Activated T-helper 1 cell treated with anti-CD3 and anti-CD28 coated beads, Interleukin-12 subunit alpha, Interleukin-12 subunit beta, Interleukin-2, Interleukin-4 antibody, amounts not matched to agents 30 ng/mL and 10 ng/mL and 1 ng/mL, durations not matched to agents 14 hours and 24 hours and 36 hours (primary cell): ENCODE results near the gene DAAM2. TPM values are rescaled to one million over a fixed set of nuclear protein-coding genes. Genes with fewer than 3 reads are reported as not detected.

Experiments
- DNase-seq: peaks from one replicate; pipeline ENCODE4 v3.0.0; 2021; ENCODE audit warnings: low spot score
- H3K27ac Mint-ChIP-seq: one replicate; pipeline ENCODE4 v1.8.0; 2021; ENCODE audit warnings: mild to moderate bottlenecking, mixed read lengths
- H3K27me3 Mint-ChIP-seq: one replicate; pipeline ENCODE4 v1.8.0; 2022; ENCODE audit warnings: mild to moderate bottlenecking, moderate library complexity, mixed read lengths; ENCODE audit not compliant: insufficient read depth
- H3K36me3 Mint-ChIP-seq: one replicate; pipeline ENCODE4 v1.8.0; 2021; ENCODE audit warnings: low read depth, mixed read lengths
- H3K4me1 Mint-ChIP-seq: one replicate; pipeline ENCODE4 v1.8.0; 2021; ENCODE audit warnings: low read depth, mixed read lengths
- H3K4me3 Mint-ChIP-seq: one replicate; pipeline ENCODE4 v1.8.0; 2021; ENCODE audit warnings: mild to moderate bottlenecking, moderate library complexity, mixed read lengths
- H3K9me3 Mint-ChIP-seq: one replicate; pipeline ENCODE4 v1.8.0; 2021; ENCODE audit warnings: mixed read lengths
- intact Hi-C: fragments of 100-400 bp; cut with micrococcal nuclease; formaldehyde crosslinking; loops from one replicate; pipeline ENCODE4 v1.15.1; 2024
- total RNA-seq: library from RNA; stranded (reverse); gene quantifications from 2 replicates; pipeline ENCODE4 v1.2.3, GENCODE V29; 2022

DAAM2 gene
- total RNA-seq, 1 donor from 2014 or later, result not detected

DNA sequence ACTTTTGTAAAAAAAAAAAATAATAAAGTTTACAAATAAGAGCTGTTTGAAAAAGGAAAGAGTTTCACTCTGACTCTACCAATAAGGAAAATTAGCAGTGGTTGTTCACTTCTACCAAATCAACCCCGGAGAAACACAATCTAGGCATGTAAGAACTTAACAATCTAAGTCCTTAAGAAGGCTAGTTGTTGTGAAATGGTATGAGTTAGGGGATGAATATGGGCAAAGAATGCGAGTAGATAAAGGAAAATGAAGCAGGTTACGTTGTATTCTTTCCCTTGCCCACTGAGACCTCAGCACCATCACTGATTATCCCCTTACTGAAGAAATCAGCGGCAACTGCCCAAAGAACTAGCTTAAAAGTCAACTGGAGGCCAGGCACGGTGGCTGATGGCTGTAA lies 126.7 kb downstream of the DAAM2 start:
- intact Hi-C loops, result no loop called here
- Mint-ChIP-seq H3K27ac (no peak overlapping the region), H3K4me1 (no peaks in the 10 kb centered on the region), H3K27me3 (peaks cover 3% of the 10 kb centered on the region), H3K9me3 (no peaks in the 10 kb centered on the region), H3K4me3 (no peak overlapping the region), H3K36me3 (no peaks in the 10 kb centered on the region)
- DNase-seq, result no peak

DNA sequence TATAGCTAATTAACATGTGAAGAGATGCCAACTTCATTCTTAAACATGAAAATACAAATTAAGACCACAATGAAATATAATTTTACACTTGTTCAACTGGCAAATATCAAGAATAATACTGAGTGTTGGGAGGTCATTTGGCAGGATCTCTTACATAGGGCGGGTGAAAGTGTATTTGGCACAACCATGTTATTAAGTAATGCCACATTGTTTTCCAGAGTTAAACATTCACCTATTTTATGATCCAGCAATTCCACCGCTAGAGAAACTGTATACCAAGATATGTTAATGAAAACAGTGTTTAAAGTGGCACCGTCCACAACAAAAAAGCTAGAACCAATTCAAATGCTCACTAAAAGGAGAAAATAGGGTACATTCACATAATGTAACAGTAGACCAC lies 128.0 kb downstream of the DAAM2 start:
- H3K4me3 Mint-ChIP-seq, result no peak overlapping the region
- H3K9me3 Mint-ChIP-seq, result no peaks in the 10 kb centered on the region
- intact Hi-C loops, result no loop called here
- no peaks in the 10 kb centered on the region for H3K4me1 Mint-ChIP-seq
- DNase-seq, result no peak
- peaks cover 3% of the 10 kb centered on the region for H3K27me3 Mint-ChIP-seq
- no peak overlapping the region for H3K27ac Mint-ChIP-seq
- no peaks in the 10 kb centered on the region for H3K36me3 Mint-ChIP-seq

DNA sequence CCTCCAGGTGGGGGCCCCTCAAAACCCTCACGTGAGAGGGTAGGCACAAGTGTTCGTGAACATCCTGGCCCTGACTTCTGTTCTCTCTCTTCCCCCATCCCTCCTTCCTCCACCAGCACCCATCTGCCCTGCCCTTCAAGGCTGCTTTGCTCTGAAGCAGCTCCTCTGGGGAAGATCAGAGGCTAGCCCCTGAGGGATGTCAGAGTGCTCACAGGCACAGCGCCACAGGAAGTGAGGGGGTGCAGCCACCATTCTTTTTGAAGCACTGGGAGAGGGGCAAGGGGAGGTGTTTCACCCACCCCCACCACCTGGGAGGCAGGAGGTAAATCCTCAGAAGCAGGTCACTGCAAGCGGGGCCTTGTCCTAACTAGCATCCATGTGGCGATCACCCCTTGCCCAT lies 130.6 kb downstream of the DAAM2 start:
- peaks cover 5% of the 10 kb centered on the region for H3K9me3 Mint-ChIP-seq
- H3K4me1 Mint-ChIP-seq, result no peaks in the 10 kb centered on the region
- no peak overlapping the region for H3K27ac Mint-ChIP-seq
- H3K4me3 Mint-ChIP-seq, result no peak overlapping the region
- DNase-seq, result no peak
- H3K36me3 Mint-ChIP-seq, result no peaks in the 10 kb centered on the region
- intact Hi-C loops, result no loop called here
- H3K27me3 Mint-ChIP-seq, result no peaks in the 10 kb centered on the region

DNA sequence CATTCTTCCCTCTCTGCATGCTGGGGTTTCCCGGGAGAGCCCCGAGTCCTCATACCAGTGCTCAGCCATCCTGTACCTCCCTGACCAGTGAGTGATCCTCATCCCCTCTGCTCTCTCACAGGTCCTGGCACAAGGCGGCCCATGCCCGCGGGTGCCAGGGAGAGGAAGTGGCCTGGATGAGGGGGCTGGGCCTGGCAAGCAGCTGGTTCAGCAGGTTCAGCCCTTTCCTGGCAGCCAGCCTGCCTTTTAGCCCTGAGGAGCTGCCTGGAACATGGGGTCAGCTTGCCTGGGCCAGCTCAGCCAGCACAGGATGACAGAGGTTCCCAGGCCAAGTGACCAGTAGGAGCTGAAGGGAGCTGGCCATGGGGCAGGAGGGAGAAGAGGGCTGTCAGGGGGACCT lies 131.2 kb downstream of the DAAM2 start:
- no peak for DNase-seq
- H3K4me1 Mint-ChIP-seq, result no peaks in the 10 kb centered on the region
- no peaks in the 10 kb centered on the region for H3K27me3 Mint-ChIP-seq
- no peak overlapping the region for H3K4me3 Mint-ChIP-seq
- intact Hi-C loops, result no loop called here
- H3K9me3 Mint-ChIP-seq, result peaks cover 5% of the 10 kb centered on the region
- no peak overlapping the region for H3K27ac Mint-ChIP-seq
- no peaks in the 10 kb centered on the region for H3K36me3 Mint-ChIP-seq

DNA sequence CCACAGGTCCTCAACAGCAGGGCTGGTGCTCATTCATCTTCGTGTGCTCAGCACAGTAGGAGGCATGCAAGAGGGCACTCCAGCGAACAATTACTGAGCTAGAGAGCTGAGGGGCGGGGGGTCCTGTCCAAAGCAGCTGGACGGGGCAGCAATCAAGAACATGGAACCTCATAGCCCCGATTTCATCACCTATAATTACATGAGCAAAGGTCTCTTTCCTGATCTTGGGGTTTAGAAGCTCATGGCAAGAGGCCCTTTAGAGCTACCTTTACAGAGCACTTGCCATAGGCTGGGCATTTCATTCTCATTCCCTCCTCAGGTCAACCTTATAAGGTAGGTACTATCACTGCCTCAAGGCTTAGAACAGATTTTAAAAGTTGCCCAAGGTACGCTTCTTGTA lies 131.7 kb downstream of the DAAM2 start:
- intact Hi-C loops, result no loop called here
- no peaks in the 10 kb centered on the region for H3K36me3 Mint-ChIP-seq
- H3K27ac Mint-ChIP-seq, result no peak overlapping the region
- no peak for DNase-seq
- H3K27me3 Mint-ChIP-seq, result no peaks in the 10 kb centered on the region
- peaks cover 5% of the 10 kb centered on the region for H3K9me3 Mint-ChIP-seq
- H3K4me1 Mint-ChIP-seq, result no peaks in the 10 kb centered on the region
- no peak overlapping the region for H3K4me3 Mint-ChIP-seq

DNA sequence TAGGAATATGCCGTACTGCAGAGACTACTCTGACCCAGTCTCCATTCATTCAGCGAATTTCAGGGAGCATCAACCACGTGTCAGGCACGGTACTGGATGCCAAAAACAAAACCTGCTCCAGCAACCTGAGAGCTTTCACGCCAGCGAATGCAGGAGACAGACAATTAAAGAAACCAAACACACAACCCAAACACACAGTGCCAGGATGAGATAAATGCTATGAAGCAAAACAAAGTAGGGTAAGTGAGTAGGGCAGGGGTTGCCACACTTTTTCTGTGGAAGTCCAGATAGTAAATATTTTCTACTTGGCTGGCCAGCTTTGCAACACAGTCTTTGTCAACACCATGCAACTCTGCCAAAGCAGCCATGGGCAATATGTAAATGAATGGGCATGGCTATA lies 132.1 kb downstream of the DAAM2 start:
- Mint-ChIP-seq H3K27me3 (no peaks in the 10 kb centered on the region), H3K4me1 (no peaks in the 10 kb centered on the region)

DNA sequence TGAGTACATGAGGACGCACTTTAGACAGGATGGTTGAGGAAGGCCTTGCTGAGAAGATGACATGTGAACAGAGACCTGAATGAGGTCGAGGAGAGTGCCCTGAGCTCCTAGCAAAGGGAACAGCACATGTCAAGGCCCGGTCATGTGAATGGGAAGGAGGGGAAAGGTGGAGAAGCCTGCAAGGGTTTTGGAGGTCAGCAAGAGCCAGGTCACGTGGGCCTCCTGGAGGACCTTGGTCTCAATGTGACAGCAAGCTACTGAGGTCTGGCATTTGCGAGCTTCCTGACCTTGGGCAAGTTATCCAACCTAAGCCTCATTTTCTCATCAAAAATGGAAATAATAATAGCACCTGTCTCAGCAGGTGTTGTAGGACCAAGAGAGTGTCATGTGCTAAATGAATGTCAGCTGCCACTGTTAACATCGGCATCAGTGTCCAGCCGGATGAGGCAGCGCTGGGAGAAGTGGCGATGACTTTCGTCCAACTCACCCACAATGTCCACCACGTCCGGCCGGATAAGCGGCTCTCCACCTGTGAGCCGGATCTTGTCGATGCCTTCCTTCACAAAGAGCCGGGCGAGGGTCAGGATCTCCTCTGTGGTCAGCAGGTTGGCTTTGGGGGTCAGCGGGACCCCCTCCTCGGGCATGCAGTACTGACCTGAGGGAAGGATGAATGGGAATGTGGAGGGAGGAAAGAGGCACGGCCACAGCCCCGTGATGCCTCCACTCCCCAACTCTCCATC lies 133.2 kb downstream of the DAAM2 start:
- DNase-seq, result no peak
- no peaks in the 10 kb centered on the region for H3K4me1 Mint-ChIP-seq
- peaks cover 2% of the 10 kb centered on the region for H3K27me3 Mint-ChIP-seq
- intact Hi-C loops, result no loop called here
- H3K4me3 Mint-ChIP-seq, result no peak overlapping the region
- H3K27ac Mint-ChIP-seq, result no peak overlapping the region
- H3K36me3 Mint-ChIP-seq, result no peaks in the 10 kb centered on the region
- H3K9me3 Mint-ChIP-seq, result peaks cover 5% of the 10 kb centered on the region

More for the DNA sequence above, 132.1 kb downstream of the DAAM2 start:
- Mint-ChIP-seq H3K27ac (no peak overlapping the region), H3K4me3 (no peak overlapping the region), H3K36me3 (no peaks in the 10 kb centered on the region), H3K9me3 (peaks cover 5% of the 10 kb centered on the region)
- intact Hi-C loops, result no loop called here
- DNase-seq, result no peak

DNA sequence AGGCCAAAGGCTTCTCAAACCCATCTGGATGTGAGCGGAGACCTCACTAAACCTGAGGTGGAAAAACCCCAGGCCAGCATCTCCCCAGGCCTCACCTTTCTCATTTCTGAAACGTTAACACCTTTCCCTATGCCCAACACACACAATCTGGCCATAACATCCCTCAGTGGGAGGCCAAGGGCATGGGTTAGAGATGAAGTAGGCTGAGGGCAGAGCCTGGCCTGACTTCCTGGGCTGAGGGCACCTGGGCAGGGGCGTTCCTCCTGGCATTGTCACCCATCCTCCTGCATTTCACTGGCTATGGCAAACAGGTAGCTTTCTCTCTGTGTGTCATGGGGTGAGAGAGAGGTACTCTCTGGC lies 133.7 kb downstream of the DAAM2 start:
- Mint-ChIP-seq H3K9me3 (peaks cover 5% of the 10 kb centered on the region), H3K27ac (no peak overlapping the region), H3K27me3 (peaks cover 2% of the 10 kb centered on the region), H3K4me1 (no peaks in the 10 kb centered on the region), H3K36me3 (no peaks in the 10 kb centered on the region), H3K4me3 (no peak overlapping the region)
- intact Hi-C loops, result no loop called here
- DNase-seq, result no peak

DNA sequence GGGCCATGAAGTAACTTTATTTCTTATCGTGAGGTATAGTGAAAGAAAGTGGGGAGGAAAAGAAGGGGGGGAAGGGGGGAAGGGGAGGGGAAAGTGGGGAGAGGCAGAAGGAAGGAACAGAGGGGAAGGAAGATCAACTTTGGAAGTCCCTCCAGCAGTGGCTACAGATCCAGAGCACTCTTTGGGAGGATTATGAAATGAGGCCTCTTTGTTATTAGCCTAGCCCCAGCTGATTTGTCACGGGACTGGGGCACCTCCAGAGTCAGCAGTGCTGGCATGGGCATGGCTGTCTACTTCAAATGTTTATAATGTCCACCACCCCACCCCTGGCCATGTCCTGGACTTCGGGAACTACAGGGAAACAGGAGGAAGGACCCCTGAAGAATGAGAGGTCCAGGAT lies 134.5 kb downstream of the DAAM2 start:
- Mint-ChIP-seq H3K4me3 (no peak overlapping the region), H3K4me1 (no peaks in the 10 kb centered on the region), H3K9me3 (peaks cover 5% of the 10 kb centered on the region), H3K36me3 (no peaks in the 10 kb centered on the region), H3K27me3 (peaks cover 2% of the 10 kb centered on the region), H3K27ac (no peak overlapping the region)
- no peak for DNase-seq
- intact Hi-C loops, result no loop called here

DNA sequence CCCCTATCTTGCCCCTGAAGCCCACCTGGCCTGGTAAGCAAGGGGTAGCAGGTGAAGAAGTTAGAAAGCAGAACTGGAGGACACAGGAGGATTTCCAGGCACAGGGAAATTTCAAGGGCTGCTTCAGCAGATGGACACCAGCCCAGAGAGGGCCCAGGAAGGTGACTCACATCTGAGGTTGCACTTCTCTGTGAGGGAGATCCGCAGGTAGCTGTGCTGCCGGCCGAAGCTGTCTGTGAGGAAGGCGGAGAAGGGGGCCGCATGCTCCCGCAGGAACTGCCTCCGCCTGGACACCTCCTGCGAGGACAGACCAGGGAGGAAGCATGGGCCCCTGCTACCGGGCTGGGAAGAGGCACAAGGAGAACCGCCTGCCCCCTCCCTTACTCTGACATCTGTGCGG lies 135.0 kb downstream of the DAAM2 start:
- Mint-ChIP-seq H3K36me3 (no peaks in the 10 kb centered on the region), H3K27ac (no peak overlapping the region), H3K9me3 (peaks cover 5% of the 10 kb centered on the region), H3K4me3 (no peak overlapping the region), H3K4me1 (no peaks in the 10 kb centered on the region), H3K27me3 (peaks cover 2% of the 10 kb centered on the region)
- intact Hi-C loops, result no loop called here
- no peak for DNase-seq

DNA sequence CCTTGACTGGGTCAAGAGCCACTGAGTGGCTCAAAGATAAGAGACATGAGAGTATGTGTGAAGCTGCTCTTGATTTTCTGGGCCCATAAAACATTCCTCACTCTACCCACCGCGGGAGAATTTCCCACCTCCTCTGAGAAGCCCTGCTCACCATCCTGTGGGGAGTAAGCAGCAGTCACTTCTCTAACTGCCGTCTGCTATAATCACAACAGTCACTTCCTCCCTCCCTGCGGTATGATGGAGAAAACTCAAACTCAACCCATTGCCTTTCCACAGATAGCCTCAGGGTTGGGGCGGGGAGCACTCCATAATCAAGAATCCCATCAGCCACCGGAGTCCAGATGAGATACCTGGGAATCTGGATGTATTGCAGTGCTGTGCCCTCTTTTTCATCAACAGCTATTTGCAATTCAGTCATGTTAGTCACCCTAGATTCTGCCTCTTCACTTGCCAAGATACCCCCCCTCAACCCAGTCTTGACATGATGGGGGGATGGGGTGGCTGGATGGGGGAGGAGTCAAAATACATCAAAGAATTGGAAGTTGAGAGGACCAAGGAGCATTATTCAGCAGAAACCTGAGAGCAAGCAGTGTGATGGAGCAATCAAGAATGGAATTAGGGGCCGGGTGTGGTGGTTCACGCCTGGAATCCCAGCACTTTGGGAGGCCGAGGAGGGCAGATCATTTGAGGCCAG lies 137.0 kb downstream of the DAAM2 start:
- H3K9me3 Mint-ChIP-seq, result peaks cover 5% of the 10 kb centered on the region
- H3K36me3 Mint-ChIP-seq, result no peaks in the 10 kb centered on the region
- no peak overlapping the region for H3K27ac Mint-ChIP-seq
- peaks cover 5% of the 10 kb centered on the region for H3K4me1 Mint-ChIP-seq
- H3K4me3 Mint-ChIP-seq, result no peak overlapping the region
- no peak for DNase-seq
- intact Hi-C loops, result no loop called here
- H3K27me3 Mint-ChIP-seq, result peaks cover 8% of the 10 kb centered on the region

DNA sequence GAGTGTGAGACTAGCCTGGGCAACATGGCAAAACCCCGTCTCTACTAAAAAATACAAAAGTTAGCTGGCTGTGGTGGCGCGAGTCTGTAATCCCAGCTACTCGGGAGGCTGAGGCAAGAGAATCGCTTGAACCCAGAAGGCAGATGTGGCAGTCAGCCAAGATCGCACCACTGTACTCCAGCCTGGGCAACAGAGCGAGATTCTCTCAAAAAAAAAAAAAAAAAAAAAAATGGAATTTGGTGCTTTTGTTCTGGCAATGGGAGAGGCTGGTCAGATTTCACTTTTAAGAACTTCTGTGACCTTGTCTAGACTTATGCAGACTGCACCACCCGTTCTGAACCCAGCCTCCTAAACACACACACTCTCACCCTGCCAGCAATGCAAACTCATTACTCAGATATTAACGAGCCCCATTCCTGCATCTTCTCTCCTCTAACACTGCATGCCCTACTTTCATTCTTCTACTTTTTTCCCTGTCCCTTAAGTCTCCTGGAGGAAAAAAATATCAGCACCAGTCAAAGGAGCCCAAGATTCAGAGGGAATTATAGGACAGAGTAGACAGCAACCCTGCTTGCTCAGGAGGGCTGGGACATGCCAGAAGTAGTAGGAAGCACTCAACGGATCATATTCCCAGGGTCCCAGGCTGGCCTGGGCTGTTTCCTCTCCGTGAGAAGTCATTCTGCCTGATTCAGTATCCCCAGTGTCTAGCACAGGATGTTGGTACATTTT lies 137.7 kb downstream of the DAAM2 start:
- Mint-ChIP-seq H3K36me3 (no peaks in the 10 kb centered on the region), H3K9me3 (peaks cover 5% of the 10 kb centered on the region), H3K4me1 (peaks cover 5% of the 10 kb centered on the region), H3K27ac (no peak overlapping the region), H3K27me3 (peaks cover 8% of the 10 kb centered on the region), H3K4me3 (no peak overlapping the region)
- intact Hi-C loops, result no loop called here
- no peak for DNase-seq

DNA sequence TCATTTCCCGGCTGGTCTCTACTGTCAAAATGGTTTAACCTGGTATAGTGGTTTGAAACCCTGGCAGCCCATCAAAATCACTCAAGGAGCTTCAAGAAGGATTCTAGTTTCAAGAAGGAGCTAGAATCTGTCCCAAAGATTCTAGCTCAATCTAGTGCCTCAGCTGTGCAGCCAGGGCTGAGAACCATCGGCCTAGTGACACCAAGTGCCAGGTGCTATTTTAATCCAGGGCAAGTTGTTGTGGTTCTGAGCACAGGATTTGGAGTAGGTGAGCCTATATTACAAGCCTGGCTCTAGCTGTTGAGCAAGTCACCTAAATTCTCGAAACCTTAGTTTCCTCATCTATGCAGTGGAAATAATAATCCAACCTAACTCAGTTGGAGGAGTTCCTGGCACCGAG lies 138.4 kb downstream of the DAAM2 start:
- Mint-ChIP-seq H3K27me3 (peaks cover 8% of the 10 kb centered on the region), H3K27ac (no peak overlapping the region), H3K4me3 (no peak overlapping the region), H3K9me3 (peaks cover 5% of the 10 kb centered on the region), H3K36me3 (no peaks in the 10 kb centered on the region), H3K4me1 (peaks cover 5% of the 10 kb centered on the region)
- intact Hi-C loops, result no loop called here
- no peak for DNase-seq
